ENCODE results near the gene CTRB1. TPM values are rescaled to one million over a fixed set of nuclear protein-coding genes. Genes with fewer than 3 reads are reported as not detected.
A peak's percentile ranks its signal among the peaks of the same experiment; 100 is the strongest.
"Not testable (repeated sequence)": the region's sequence is repeated elsewhere in the genome, so short reads cannot be mapped to it uniquely, and the experiment has no call there.

CTRB1 gene
- total RNA-seq, 1 donor: not detected

DNA sequence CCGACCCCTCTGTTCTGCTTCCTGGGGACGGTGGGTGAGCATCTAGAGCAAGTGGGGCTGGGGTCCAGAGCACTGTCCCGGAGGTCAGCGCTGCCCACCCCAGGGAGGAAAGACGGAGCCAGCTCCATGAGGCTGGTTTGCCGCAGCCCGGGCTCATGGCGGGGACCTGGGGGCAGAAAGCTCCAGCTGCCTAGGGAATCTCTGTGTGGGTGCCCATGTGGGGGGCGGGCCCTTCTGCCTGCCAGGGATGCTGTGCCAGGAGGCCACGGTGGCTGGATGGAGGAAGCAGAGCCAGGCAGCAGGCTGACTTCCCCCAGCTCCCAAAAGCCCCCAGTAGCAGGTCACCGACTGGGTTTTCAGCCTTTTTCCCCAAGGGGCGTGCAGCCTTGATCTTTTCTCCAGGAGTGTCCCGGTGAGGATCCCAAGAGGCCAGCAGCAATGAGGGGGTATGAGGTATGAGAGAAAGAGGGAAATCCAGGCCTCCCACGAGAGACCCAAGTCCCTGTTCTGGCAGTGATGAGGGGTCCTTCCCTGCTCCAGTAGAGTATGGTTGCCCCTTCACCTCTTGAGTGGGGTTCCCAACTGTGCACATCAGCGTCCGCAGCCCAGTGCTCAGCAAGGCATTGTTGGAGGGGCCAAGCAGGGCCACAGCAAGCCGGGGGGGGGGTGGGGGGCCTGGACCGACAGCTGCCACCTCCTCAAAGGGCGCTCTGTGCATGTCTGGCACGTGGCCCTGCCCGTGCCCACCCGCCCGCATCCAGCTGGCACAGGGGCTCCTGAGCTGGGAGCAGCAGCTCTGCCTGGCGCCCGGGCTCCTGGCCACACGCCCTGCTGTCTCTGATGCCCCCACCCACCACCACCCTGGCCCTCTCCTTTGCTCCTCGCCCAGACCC, 48.2 kb downstream of the CTRB1 start:
- no peaks in the 10 kb centered on the region for H3K9me3 ChIP-seq (ENCODE audit: low read depth, low read length)
- peak; percentile 81 for DNase-seq (ENCODE audit: insufficient read length, low spot score, missing footprints)
- TF ChIP-seq CTCF (IDR thresholded peaks at IDR 0.05; ENCODE audit: extremely low read depth, low read depth, low read length): no peak
- H3K27ac ChIP-seq (ENCODE audit: low read depth, low read length): no peak overlapping the region
- H3K27me3 ChIP-seq (ENCODE audit: insufficient read depth, low read length): no peaks in the 10 kb centered on the region
- H2AFZ ChIP-seq (ENCODE audit: low read length): no peak overlapping the region
- peak overlapping the region; percentile 87 for H3K4me2 ChIP-seq (ENCODE audit: insufficient read depth, low read length)
- peaks cover 35% of the 10 kb centered on the region for H3K4me1 ChIP-seq (ENCODE audit: insufficient read depth, low read length)
- peaks cover 29% of the 10 kb centered on the region for H4K20me1 ChIP-seq (ENCODE audit: insufficient read depth, low read length)
- H3K4me3 ChIP-seq (ENCODE audit: insufficient read depth, low read length): no peak overlapping the region
- peaks cover 44% of the 10 kb centered on the region for H3K79me2 ChIP-seq (ENCODE audit: insufficient read depth, low read length)
- H3K36me3 ChIP-seq (ENCODE audit: insufficient read depth, low read length): peaks cover 5% of the 10 kb centered on the region

DNA sequence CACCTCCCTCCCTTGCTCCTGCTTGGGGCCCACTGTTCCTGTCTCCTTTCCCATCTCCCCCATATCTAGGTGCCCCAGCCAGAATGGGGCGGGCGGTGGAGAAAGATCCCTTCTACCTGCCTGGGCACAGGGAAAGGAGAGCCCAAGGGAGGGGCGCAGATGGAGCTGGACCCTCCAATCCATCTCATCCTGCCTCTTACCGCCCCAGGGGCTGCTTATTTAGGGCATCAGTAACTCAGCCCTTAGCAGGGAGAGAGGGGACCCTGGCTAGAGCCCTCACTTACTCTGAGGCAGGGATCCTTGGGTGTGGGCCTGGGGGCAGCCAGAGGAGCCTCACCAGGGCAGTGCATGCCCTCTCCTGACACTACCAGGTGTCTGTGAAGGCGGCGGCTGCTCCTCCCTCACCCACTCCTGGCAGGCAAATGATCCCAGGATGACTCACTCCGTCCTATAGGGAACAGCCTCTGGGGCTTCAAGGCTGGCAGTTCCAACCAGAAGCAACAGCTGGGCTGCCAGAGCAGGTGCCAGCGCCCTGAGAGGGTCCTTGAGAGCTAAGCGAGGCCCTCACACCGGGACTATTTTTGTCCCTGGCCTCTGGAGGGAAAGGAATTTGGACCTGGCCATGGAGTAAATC, 49.0 kb downstream of the CTRB1 start:
- DNase-seq (ENCODE audit: insufficient read length, low spot score, missing footprints): peak; percentile 98
- no peak overlapping the region for H2AFZ ChIP-seq (ENCODE audit: low read length)
- no peak overlapping the region for H3K4me2 ChIP-seq (ENCODE audit: insufficient read depth, low read length)
- peaks cover 22% of the 10 kb centered on the region for H4K20me1 ChIP-seq (ENCODE audit: insufficient read depth, low read length)
- H3K27ac ChIP-seq (ENCODE audit: low read depth, low read length): no peak overlapping the region
- peaks cover 29% of the 10 kb centered on the region for H3K4me1 ChIP-seq (ENCODE audit: insufficient read depth, low read length)
- H3K4me3 ChIP-seq (ENCODE audit: insufficient read depth, low read length): no peak overlapping the region
- H3K36me3 ChIP-seq (ENCODE audit: insufficient read depth, low read length): no peaks in the 10 kb centered on the region
- H3K79me2 ChIP-seq (ENCODE audit: insufficient read depth, low read length): peaks cover 37% of the 10 kb centered on the region
- no peaks in the 10 kb centered on the region for H3K9me3 ChIP-seq (ENCODE audit: low read depth, low read length)
- H3K27me3 ChIP-seq (ENCODE audit: insufficient read depth, low read length): no peaks in the 10 kb centered on the region
- no peak for TF ChIP-seq CTCF (IDR thresholded peaks at IDR 0.05; ENCODE audit: extremely low read depth, low read depth, low read length)

DNA sequence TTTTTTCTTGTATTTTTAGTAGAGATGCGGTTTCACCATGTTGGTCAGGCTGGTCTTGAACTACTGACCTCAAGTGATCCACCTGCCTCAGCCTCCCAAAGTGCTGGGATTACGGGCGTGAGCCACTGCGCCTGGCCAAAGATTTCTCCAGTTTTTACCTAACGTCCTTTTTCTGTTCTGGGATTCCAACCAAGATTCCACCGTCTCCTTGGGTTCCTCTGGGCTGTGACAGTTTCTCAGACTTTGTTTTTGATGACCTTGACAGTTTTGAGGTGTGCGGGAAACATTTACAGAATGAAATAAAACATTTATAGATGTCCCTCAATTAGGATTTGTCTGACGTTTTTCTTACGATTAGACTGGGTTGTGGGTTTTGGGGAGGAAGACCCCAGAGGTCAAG, 50.6 kb downstream of the CTRB1 start:
- not testable (repeated sequence) for H2AFZ ChIP-seq (ENCODE audit: low read length)

DNA sequence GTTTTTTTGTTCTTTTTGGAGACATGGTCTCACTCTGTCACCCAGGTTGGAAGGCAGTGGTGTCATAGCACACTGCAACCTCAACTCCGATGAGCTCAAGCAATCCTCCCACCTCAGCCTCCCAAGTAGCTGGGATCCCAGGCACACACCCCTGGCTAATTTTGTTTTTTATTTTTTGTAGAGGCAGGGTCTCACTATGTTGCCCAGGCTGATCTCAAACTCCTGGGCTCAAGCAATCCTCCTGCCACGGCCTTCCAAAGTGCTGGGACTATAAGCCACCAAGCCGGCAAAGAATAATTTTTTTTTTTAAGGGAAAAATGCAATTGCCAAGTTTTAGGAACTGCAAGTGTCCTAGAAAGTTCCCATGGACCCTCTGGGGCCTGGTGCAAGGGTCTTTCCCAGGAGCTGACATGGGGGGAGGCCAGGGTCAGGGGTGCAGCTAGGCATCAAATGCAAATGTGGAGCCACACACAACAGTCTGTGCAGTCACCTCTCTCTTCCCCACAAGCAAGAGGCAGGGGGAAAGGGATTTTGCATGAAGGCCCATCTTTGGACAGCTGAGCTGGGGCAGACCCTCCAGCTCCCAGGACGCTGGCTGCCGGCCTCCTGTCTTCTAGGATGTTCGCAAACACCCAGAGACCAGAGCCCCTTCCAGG, 52.8 kb downstream of the CTRB1 start:
- Histone ChIP-seq H3K27ac (ENCODE audit: low read depth, low read length) (no peak overlapping the region), H3K27me3 (ENCODE audit: insufficient read depth, low read length) (no peaks in the 10 kb centered on the region), H3K79me2 (ENCODE audit: insufficient read depth, low read length) (peaks cover under 1% of the 10 kb centered on the region), H3K4me1 (ENCODE audit: insufficient read depth, low read length) (peaks cover 10% of the 10 kb centered on the region), H4K20me1 (ENCODE audit: insufficient read depth, low read length) (no peaks in the 10 kb centered on the region), H3K9me3 (ENCODE audit: low read depth, low read length) (no peaks in the 10 kb centered on the region), H2AFZ (ENCODE audit: low read length) (no peak overlapping the region), H3K4me3 (ENCODE audit: insufficient read depth, low read length) (no peak overlapping the region), H3K36me3 (ENCODE audit: insufficient read depth, low read length) (no peaks in the 10 kb centered on the region), H3K4me2 (ENCODE audit: insufficient read depth, low read length) (no peak overlapping the region)
- DNase-seq (ENCODE audit: insufficient read length, low spot score, missing footprints): no peak
- TF ChIP-seq CTCF (IDR thresholded peaks at IDR 0.05; ENCODE audit: extremely low read depth, low read depth, low read length): no peak

More for the DNA sequence above, 50.6 kb downstream of the CTRB1 start:
- peaks cover 21% of the 10 kb centered on the region for H3K79me2 ChIP-seq (ENCODE audit: insufficient read depth, low read length)
- H3K27me3 ChIP-seq (ENCODE audit: insufficient read depth, low read length); H3K27ac ChIP-seq (ENCODE audit: low read depth, low read length); H3K4me2 ChIP-seq (ENCODE audit: insufficient read depth, low read length); DNase-seq (ENCODE audit: insufficient read length, low spot score, missing footprints); H3K4me3 ChIP-seq (ENCODE audit: insufficient read depth, low read length); H4K20me1 ChIP-seq (ENCODE audit: insufficient read depth, low read length); H3K9me3 ChIP-seq (ENCODE audit: low read depth, low read length); H3K36me3 ChIP-seq (ENCODE audit: insufficient read depth, low read length): not testable (repeated sequence)
- peaks cover 17% of the 10 kb centered on the region for H3K4me1 ChIP-seq (ENCODE audit: insufficient read depth, low read length)

All from osteoblast (primary cell).